Dedifferentiated amniotic fluid mesenchymal stem cell (primary cell): ENCODE data around the gene KDM4B.
"Not testable (repeated sequence)": the region's sequence is repeated elsewhere in the genome, so short reads cannot be mapped to it uniquely, and the experiment has no call there.

Source experiments
- DNase-seq: peaks from one replicate; pipeline ENCODE4 v3.0.0-alpha.2; 2016; ENCODE audit errors: extremely low spot score

The KDM4B gene

DNA sequence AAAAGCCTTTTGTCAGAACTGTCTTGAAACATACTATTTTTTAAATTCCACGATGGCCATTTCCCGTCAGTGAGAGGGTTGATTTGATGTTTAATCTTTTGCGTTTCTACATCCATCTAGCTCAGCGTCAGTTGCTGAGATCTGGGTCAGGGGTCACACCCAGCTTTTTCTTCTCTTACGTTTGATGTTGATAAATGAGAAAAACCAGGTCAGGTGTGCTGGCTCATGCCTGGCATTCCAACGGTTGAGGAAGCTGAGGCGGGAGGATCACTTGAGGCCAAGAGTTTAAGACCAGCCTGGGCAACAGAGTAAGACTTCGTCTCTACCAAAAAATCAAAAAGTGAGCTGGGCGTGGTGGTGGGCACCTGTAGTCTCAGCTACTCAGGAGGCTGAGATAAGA lies 202.8 kb downstream of the KDM4B start:
- DNase-seq: no peak

GRCh38 chr19:5172859-5173630 lies 204.1 kb downstream of the KDM4B start:
- peak; percentile 98 for DNase-seq

- no peak for DNase-seq
These were observed 205.1 kb downstream of the KDM4B start for GRCh38 chr19:5173993-5174392.

- DNase-seq: no peak
These were observed 209.0 kb downstream of the KDM4B start for GRCh38 chr19:5177745-5178450.

DNA sequence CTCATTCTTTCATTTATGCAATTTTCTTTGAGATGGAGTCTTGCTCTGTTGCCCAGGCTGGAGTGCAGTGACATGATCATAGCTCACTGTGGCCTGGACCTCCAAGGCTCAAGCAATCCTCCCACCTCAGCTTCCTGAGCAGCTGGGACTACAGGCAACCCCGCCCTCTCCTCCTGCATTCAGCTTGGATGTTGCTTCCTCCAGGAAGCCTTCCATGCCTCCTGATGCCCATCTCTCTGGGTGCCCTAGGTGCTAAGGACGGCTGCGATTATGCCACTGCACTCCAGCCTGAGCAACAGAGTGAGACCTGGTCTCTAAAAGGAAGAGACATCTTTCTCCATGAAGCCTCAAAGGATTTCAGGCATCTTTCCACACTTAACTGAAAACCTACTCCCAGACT lies 209.9 kb downstream of the KDM4B start:
- DNase-seq: no peak

- no peak for DNase-seq
These were observed 210.3 kb downstream of the KDM4B start for GRCh38 chr19:5179256-5179655.

DNA sequence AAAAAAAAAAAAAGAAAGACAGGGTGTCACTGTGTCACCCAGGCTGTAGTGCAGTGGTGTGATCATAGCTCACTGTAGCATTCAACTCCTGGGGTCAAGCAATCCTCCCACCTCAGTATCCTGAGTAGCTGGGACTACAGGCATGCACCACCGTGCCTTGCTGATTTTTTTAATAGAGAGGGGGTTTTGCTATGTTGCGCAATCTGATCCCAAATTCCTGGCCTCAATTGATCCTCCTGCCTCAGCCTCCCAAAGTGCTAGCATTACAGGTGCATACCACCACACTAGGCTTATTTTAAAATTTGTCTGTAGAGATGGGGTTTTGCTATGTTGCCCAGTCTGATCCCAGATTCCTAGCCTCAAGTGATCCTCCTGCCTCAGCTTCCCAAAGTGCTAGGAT lies 212.4 kb downstream of the KDM4B start:
- no peak for DNase-seq

DNA sequence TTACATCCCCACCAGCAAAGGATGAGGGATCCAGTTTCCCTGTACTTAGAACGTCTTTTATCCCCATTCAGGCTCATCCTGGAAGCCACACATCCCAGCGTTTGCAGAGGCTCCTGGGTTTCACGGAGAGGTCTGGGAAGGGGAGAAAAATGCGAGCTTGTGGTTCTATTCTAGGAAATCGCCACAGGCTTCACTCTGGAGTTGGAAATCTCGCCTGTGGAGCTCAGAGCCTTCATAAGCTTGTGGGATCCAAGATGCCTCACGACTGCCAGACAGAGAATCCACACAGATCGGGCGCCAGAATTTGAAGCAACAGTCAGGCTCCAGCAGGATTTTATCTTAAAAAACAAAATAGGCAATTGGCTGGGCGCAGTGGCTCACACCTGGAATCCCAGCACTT lies 213.8 kb downstream of the KDM4B start:
- no peak for DNase-seq

DNA sequence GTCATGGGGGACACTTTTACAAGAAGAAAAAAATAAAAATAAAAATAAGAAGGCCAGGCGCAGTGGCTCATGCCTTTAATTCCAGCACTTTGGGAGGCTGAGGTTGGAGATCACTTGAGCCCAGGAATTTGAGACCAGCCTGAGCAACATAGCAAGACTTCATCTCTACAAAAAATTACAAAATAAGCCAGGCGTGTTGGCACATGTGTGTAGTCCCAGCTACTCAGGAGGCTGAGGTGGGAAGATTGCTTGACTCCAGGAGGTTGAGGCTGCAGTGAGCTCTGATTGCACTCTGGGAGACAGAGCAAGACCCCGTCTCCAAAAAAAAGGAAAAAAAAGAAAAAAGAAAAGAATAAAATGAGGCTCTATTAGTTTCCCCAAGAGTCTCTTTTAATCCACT lies 214.7 kb downstream of the KDM4B start:
- no peak for DNase-seq

DNA sequence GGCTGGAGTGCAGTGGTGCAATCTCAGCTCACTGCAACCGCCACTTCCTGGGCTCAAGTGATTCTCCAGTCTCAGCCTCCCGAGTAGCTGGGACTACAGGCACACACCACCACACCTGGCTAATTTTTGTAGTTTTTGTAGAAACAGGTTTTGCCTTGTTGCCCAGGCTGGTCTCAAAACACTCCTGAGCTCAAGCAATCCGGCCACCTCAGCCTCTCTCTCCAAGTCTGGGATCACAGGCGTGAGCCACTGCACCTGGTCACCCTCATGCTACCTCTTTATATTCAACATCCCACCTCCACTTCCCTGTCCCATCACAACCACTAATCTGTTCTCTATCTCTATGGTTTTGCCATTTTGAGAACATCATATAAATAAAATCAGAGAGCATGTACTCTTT lies 216.0 kb downstream of the KDM4B start:
- no peak for DNase-seq

DNA sequence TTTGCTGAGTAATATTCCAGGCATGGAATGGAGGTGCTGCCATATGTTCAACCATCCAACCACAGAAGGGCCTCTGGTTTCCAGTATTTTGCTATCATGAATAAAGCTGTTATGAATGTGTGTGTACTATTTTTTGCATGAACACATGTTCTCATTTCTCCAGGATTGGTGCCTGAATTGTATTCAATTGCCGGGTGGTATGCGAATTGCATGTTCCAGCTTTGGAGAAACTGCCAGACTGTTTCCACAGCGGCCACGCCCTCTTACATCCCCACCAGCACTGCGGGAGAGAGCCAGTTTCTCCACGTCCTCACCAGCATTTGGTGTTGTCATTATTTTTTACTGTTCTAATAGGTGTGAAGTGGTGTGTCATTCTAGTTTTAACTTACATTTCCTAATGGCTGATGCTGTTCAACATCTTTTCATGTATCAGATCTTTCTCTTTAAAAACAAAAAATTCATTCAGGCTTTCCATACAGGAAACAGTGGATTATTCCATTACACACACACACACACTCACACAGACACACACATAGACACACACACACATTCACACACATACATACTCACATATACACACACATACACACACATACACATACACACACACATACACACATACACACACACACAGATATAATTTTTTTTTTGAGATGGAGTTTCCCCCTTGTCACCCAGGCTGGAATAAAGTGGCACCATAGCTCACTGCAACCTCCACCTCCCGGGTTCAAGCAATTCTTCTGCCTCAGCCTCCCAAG lies 217.6 kb downstream of the KDM4B start:
- DNase-seq: peak; percentile 84

- DNase-seq: no peak
These were observed 219.8 kb downstream of the KDM4B start for GRCh38 chr19:5188548-5189317.

GRCh38 chr19:5189318-5189607 lies 220.3 kb downstream of the KDM4B start:
- DNase-seq: no peak

GRCh38 chr19:5191091-5191490 lies 222.2 kb downstream of the KDM4B start:
- DNase-seq: no peak

- DNase-seq: no peak
These were observed 223.7 kb downstream of the KDM4B start for GRCh38 chr19:5192568-5192967.

DNA sequence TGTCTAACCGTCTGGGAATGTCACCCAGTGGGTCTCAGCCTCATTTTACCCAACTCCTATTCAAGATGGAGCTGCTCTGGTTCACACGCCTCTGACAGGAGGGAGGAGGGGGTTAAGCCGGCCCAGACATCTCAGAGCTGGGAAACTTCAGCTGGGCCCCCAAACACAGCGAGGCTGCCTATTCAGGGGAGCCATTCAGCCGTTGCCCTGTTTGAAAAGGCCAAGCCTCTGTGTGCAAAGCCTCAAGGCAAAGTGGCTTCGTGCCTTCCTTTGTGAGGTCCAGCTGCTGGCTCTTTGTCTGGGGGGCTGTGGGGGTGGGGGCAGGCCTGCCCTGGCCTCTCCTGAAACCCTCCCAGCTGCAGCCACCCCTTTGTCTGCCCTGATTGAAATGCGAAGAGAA lies 224.3 kb downstream of the KDM4B start:
- DNase-seq: no peak

DNA sequence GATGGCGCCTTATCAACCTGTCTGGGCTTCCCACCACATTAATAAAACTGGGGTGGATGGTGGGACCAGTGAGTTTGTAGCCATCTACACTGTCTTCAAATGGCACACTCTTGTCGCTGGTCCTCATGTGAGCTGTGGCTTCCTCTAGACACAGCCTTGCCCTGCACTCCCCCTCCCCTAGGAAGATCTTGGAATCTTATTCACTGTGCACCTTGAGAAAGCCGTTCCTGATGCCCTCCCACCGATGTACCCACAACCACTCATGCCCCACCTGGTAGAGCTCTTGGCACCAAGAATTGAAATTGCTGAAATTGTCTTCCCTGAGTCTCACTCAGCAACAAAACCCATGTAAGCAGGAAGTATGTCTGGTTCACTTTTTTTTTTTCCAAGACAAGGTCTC lies 225.7 kb downstream of the KDM4B start:
- no peak for DNase-seq

DNA sequence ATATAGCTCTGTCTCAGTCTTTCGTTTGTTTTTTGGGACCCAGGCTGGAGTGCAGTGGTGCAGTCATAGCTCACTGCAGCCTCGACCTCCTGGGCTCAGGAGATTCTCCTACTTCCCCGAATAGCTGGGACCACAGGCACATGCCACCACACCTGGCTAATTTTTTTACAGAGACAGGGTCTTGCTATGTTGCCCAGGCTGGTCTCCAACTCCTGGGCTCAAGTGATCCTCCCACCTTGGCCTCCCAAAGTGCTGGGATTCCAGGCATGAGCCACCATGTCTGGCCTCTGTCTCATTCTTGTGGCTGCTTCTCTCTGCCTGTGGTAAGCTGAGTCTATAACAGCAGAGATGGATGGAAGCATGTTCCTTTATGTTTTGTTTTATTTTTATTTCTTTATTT lies 226.7 kb downstream of the KDM4B start:
- not testable (repeated sequence) for DNase-seq

DNA sequence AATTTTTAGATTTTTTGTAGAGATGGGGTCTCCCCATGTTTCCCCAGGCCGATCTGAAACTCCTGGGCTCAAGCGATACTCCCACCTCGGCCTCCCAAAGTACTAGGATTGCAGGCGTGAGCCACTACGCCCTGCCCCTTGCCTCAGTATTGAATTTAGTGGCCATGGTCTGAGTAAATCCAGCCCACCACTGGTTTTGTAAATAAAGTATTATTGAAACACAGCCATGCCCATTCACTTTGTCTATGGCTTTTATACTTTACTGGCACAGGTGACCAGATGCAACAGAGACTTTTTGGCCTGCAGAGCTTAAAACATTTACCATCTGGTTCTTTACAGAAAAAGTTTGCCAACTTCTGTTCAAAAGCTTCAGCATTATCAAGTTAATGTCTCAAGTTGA lies 227.9 kb downstream of the KDM4B start:
- DNase-seq: no peak

DNA sequence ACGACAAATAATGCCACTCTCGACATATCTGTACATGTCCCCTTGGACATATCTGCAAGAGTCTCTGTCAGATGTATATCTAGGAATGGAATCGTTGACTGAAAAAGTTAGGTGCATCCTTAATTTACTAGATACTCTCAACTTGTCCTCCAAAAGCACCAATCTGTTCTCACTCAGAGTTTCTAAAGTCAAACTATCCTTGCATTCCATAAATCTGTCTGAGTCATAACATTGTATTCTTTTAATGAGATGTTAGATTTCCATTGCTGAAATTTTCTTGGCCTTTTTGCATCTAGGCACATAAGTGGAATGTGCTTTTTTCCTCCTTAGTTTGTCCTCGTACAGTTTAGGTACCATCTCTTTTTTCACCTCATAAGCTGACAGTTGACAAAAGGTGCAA lies 231.9 kb downstream of the KDM4B start:
- DNase-seq: no peak

- no peak for DNase-seq
These were observed 233.6 kb downstream of the KDM4B start for GRCh38 chr19:5202553-5202952.
